ENCODE data around the gene KCNK3. TPM values are rescaled to one million over a fixed set of nuclear protein-coding genes. Genes with fewer than 3 reads are reported as not detected.

KCNK3 gene
- total and polyA plus RNA-seq, 2 donors (not counting 1 experiment from before 2014, with no cell fraction given) = not detected

DNA sequence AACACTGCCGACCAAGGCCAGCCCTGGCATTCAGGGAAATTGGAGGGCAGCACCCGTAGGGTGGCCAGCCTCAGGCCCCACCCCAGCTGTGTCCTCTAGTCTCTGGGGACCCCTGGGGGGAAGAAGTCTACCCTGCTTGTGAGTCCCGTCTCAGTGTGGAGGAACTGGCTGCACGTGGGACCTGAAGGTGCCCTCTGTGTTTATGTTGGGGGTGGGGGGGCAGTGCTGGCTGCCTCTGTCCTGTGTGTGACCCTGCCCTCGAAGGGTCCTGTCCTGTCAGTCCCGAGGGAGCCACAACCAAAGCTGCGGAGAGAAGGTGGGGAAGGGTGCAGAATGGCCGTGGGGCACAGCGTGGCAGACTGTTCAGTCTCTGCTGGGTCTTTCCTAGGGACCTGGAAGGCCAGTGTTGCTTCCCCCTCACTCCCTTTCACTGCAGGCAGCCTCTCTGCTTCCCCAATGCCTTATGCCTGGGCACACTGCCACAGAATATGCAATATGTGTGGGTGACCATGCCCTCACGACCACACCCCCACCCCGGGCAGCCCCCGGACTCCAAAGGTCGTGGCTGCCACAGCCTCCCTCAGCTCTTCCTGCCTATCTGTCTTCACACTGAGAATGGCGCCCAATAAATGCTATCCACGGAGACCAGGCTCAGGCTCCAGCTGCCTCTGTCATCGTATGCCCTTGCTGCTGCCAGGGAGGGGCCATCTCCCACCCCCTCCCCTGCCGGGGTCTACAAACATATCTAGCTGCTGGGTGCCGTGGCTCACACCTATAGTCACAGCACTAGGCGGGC is 38.2 kb downstream of the KCNK3 start:
- no peak overlapping the region for H3K4me2 ChIP-seq (replicated peaks; ENCODE audit: low read depth, low read length, poor library complexity, severe bottlenecking)
- no peak overlapping the region for H2AFZ ChIP-seq (ENCODE audit: insufficient read depth, low read depth, low read length, poor library complexity, severe bottlenecking)
- H3K9me3 ChIP-seq (ENCODE audit: control extremely low read depth in 1 of 3, control insufficient read depth in 2 of 3, insufficient read depth in 1 of 3, low read length in 2 of 3) = no peaks in the 10 kb centered on the region
- H3K9me3 Mint-ChIP-seq (ENCODE audit: insufficient read depth) = no peaks in the 10 kb centered on the region
- H3K4me1 Mint-ChIP-seq = no peaks in the 10 kb centered on the region
- ATAC-seq (ENCODE audit: low read depth) (no peak), DNase-seq (no peak)
- no peak overlapping the region for H3K4me3 Mint-ChIP-seq
- H3K27ac ChIP-seq (ENCODE audit: low read length in 2 of 2) = no peak overlapping the region
- H3K79me2 ChIP-seq (ENCODE audit: control insufficient read depth, insufficient read depth, low read length) = no peaks in the 10 kb centered on the region
- no peak overlapping the region for H3K4me3 ChIP-seq (ENCODE audit: control extremely low read depth in 1 of 5, extremely low read depth in 1 of 5, insufficient read depth in 1 of 5, low read depth in 2 of 5, low read length in 4 of 5)
- H4K20me1 ChIP-seq (ENCODE audit: control insufficient read depth, insufficient read depth, low read length, poor library complexity, severe bottlenecking) = no peaks in the 10 kb centered on the region
- intact Hi-C loops (cut with micrococcal nuclease) = no loop called here
- H3K36me3 ChIP-seq (replicated peaks in 1 of 2; ENCODE audit: control extremely low read depth in 1 of 2, control insufficient read depth in 1 of 2, extremely low read depth in 1 of 2, insufficient read depth in 2 of 2, low read length in 1 of 2) = no peaks in the 10 kb centered on the region
- ChIA-PET CTCF (no interaction called here), POLR2A (no interaction called here)
- no peaks in the 10 kb centered on the region for H3K4me1 ChIP-seq (ENCODE audit: control insufficient read depth in 2 of 2, insufficient read depth in 2 of 2, low read length in 2 of 2)
- no peak overlapping the region for H3K27ac Mint-ChIP-seq
- H3K9ac ChIP-seq (ENCODE audit: low read length) = no peak overlapping the region
- no peak for TF ChIP-seq EZH2 (IDR thresholded peaks at IDR 0.05; ENCODE audit: borderline replicate concordance, insufficient read depth, low read depth, low read length, poor library complexity, severe bottlenecking)
- TF ChIP-seq, protein P1, sequence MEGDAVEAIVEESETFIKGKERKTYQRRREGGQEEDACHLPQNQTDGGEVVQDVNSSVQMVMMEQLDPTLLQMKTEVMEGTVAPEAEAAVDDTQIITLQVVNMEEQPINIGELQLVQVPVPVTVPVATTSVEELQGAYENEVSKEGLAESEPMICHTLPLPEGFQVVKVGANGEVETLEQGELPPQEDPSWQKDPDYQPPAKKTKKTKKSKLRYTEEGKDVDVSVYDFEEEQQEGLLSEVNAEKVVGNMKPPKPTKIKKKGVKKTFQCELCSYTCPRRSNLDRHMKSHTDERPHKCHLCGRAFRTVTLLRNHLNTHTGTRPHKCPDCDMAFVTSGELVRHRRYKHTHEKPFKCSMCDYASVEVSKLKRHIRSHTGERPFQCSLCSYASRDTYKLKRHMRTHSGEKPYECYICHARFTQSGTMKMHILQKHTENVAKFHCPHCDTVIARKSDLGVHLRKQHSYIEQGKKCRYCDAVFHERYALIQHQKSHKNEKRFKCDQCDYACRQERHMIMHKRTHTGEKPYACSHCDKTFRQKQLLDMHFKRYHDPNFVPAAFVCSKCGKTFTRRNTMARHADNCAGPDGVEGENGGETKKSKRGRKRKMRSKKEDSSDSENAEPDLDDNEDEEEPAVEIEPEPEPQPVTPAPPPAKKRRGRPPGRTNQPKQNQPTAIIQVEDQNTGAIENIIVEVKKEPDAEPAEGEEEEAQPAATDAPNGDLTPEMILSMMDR (IDR thresholded peaks at IDR 0.05) = no peak
- H3K27me3 ChIP-seq (replicated peaks in 1 of 4; ENCODE audit: control extremely low read depth in 1 of 4, control insufficient read depth in 3 of 4, insufficient read depth in 4 of 4, low read length in 3 of 4) = peaks cover 0 to 13% (median 0%) of the 10 kb centered on the region in 4 experiments
- H3K27me3 Mint-ChIP-seq = peaks cover 32% of the 10 kb centered on the region
- 69% methylated on average over 18 of the region's 19 CpGs for WGBS (ENCODE audit: insufficient coverage)

DNA sequence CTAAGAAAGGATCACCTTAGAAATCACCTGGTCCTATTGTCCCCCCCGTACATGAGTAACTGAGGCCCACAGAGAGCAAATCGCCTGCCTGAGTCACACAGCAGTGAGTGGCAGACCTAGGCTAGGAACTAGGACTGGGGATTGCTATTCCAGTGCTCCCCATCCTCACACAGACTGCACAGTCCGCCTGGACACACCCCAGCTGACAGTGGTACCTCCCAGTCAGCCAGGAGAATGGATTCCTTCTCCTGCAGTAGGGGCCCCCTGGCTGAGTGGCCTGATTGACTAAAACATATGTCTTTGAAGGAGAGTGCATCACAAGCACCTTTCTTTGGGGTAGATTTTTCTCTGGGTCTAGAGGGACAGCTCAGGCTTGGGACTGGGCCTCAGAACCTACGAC is 39.2 kb downstream of the KCNK3 start:
- Mint-ChIP-seq H3K9me3 (ENCODE audit: insufficient read depth) (no peaks in the 10 kb centered on the region), H3K4me3 (no peak overlapping the region), H3K27me3 (peaks cover 32% of the 10 kb centered on the region), H3K4me1 (no peaks in the 10 kb centered on the region), H3K27ac (no peak overlapping the region)
- Histone ChIP-seq H3K36me3 (replicated peaks in 1 of 2; ENCODE audit: control extremely low read depth in 1 of 2, control insufficient read depth in 1 of 2, extremely low read depth in 1 of 2, insufficient read depth in 2 of 2, low read length in 1 of 2) (no peaks in the 10 kb centered on the region), H3K27ac (ENCODE audit: low read length in 2 of 2) (no peak overlapping the region), H3K4me3 (ENCODE audit: control extremely low read depth in 1 of 5, extremely low read depth in 1 of 5, insufficient read depth in 1 of 5, low read depth in 2 of 5, low read length in 4 of 5) (no peak overlapping the region), H3K4me2 (replicated peaks; ENCODE audit: low read depth, low read length, poor library complexity, severe bottlenecking) (no peak overlapping the region), H4K20me1 (ENCODE audit: control insufficient read depth, insufficient read depth, low read length, poor library complexity, severe bottlenecking) (no peaks in the 10 kb centered on the region), H2AFZ (ENCODE audit: insufficient read depth, low read depth, low read length, poor library complexity, severe bottlenecking) (no peak overlapping the region), H3K9me3 (ENCODE audit: control extremely low read depth in 1 of 3, control insufficient read depth in 2 of 3, insufficient read depth in 1 of 3, low read length in 2 of 3) (no peaks in the 10 kb centered on the region), H3K4me1 (ENCODE audit: control insufficient read depth in 2 of 2, insufficient read depth in 2 of 2, low read length in 2 of 2) (no peaks in the 10 kb centered on the region), H3K9ac (ENCODE audit: low read length) (no peak overlapping the region), H3K79me2 (ENCODE audit: control insufficient read depth, insufficient read depth, low read length) (no peaks in the 10 kb centered on the region), H3K27me3 (replicated peaks in 1 of 4; ENCODE audit: control extremely low read depth in 1 of 4, control insufficient read depth in 3 of 4, insufficient read depth in 4 of 4, low read length in 3 of 4) (peaks cover 0 to 13% (median 0%) of the 10 kb centered on the region in 4 experiments)
- CTCF ChIA-PET = no interaction called here
- DNase-seq (no peak), ATAC-seq (ENCODE audit: low read depth) (no peak)
- WGBS (ENCODE audit: insufficient coverage) = 93% methylated on average over 3 of the region's 4 CpGs
- intact Hi-C loops (cut with micrococcal nuclease) = no loop called here
- TF ChIP-seq, protein P1 (IDR thresholded peaks at IDR 0.05) = no peak
- no peak for TF ChIP-seq EZH2 (IDR thresholded peaks at IDR 0.05; ENCODE audit: borderline replicate concordance, insufficient read depth, low read depth, low read length, poor library complexity, severe bottlenecking)
- POLR2A ChIA-PET = no interaction called here

Data from B cell (primary cell).